ENCODE results near the gene DDX41.
"Not testable (repeated sequence)": the region's sequence is repeated elsewhere in the genome, so short reads cannot be mapped to it uniquely, and the experiment has no call there.

Gene DDX41

DNA sequence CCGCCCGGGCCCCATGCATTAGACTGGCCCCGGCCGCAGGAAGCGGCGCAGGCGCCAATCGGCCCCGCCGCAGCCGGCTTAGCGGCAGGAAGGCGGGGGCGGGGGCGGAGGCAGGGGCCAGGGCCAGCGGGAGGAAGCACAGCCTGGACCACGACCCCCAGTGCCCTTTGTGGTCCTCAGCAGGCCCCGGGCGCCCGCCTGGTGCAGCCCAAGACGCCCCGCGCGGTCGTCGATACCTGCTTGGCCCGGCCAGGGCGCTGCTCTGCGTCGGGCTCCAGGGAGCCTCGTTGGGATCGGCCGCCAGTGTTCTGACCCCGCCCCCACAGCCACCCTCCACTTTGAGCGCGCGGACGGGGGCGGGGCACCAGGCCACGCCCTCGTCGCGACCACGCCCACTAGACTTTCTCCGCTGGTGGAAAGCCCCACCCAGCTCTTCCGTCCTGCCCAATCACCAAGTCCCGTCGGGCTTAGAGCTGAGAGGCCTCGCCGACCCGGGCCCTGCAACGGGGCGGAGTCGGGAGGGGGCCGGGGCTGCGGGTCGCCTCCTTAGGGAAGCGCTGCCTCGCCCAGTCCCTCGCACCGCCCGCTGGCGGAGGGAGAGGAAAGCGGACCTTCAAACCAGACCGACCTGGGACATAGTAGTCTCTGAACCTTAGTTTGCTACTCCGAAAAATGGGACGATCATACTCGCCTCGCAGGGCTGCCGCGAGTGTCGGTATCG is 19.3 kb downstream of the DDX41 start, which contains the start of gene PDLIM7:
TSS of gene PDLIM7 (minus strand) at position 313 of the 721 bp plus-strand sequence. CDS start 1,092 bp downstream, outside the sequence.
- peak; percentile 81 to 93 for DNase-seq

DNA sequence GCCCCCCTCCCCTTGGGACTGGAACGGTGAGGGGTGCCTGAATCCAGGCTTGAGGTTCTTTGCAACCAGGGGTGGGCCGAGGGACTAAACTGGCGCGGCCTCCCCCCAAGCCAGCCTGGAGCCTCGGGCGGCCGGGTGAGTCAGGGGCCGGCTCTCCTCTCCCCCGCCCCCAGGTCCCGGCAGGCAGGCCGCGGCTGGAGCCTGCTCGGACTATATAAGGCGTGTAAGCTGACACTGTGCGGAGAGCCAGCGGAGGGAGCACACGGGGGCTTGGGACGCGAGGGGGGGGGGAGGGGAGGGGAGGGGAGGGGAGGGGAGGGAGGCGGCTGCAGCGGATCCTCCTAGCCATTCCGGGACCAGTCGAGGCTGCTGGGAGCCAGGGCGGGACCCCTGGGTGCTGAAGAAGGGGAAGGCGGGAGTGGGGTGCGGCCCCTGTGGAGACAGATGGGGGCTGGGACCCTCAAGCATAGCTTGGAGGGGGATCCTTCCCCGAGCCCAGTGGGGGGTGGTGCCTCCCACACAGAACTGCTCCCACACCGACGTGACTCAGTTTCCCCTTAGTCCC is 20.0 kb downstream of the DDX41 start:
- peak; percentile 50 to 86 for DNase-seq

- DNase-seq: peak in 1 of 2 experiments; percentile 26
Observed at GRCh38 chr5:177496070-177496726, 20.6 kb downstream of the DDX41 start.

DNA sequence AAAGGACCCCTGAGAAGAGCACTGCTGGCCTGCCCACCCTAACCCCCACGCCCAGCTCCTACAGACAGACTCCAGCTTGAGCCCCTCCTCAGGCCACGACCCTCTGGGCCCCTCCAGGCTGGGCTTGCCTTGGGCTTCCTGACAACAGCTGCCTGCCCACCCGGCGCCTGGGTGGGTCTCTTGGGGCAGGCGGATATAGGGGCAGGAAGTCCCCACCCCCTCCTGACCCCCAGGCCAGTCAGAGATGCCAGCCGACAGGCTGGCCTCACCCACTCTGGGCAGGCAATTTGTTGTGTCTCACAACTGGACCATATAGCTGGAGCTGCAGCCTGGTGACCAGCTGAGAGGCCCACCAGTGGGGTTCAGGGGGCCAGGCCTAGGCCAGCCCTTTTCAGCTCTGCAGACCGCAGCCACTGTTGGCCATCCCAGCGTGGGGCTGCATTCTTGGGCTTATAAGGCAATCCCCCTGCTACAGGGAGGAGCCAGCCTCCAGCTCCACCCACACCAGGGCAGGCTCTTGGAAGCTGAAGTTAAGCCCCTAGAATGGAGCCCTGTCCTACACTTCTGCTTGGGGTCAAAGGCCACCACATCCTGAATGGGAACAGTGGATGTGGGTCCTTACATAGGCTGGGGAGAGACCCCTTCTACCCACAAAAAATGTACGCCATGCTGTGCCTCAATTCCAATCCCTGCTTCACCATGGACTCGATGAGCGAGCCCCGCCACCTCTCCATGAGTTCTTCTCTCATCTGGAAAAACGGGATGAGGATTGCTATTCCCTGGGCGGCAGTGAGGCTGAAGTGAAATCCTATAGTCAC is 21.3 kb downstream of the DDX41 start:
- DNase-seq: no peak

- no peak for DNase-seq
Observed at GRCh38 chr5:177494346-177495195, 22.2 kb downstream of the DDX41 start.

GRCh38 chr5:177493795-177494345 is 22.9 kb downstream of the DDX41 start:
- no peak for DNase-seq

DNA sequence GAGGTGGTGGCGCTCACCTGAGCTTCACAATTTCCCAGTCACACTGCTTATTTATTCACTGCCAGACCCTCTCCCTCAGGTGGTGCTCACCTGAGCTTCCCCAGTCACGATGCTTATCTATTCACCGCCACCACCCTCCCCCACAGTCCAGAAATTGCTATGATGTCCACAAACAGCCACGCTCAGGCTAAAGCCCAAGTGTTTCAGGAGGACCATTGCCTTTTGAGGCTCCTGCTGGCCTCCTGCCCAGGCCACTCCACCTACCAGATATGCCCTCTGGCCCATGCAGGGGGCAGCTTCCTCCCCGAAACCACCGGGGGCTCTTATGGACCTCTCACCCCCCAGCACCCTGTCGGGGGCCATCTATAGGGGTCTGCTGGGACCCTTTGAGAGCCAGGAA is 23.9 kb downstream of the DDX41 start:
- no peak for DNase-seq

GRCh38 chr5:177491983-177492746 is 24.6 kb downstream of the DDX41 start:
- no peak for DNase-seq

GRCh38 chr5:177491429-177491945 is 25.3 kb downstream of the DDX41 start:
- DNase-seq: peak; percentile 35 to 84

DNA sequence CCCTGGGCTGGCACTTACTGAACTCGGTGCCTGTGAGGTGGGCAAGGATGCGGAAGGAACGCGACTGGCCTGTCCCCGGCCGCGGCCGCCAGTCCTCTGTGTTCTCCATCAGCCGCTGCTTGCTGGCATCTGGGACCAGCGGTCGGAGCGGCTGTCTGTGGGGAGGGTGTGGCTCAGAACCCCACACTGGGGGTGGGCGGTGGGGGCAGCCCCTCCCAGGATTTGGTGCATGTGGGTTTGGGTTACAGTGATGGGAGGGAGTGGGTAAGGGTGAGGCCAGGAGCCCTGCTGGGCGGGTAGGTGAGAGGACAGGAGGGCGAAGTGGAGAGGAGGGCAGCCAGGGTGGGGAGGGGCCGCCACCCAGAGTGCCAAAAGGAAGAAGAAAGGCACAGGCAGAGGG is 25.8 kb downstream of the DDX41 start:
- DNase-seq: no peak

DNA sequence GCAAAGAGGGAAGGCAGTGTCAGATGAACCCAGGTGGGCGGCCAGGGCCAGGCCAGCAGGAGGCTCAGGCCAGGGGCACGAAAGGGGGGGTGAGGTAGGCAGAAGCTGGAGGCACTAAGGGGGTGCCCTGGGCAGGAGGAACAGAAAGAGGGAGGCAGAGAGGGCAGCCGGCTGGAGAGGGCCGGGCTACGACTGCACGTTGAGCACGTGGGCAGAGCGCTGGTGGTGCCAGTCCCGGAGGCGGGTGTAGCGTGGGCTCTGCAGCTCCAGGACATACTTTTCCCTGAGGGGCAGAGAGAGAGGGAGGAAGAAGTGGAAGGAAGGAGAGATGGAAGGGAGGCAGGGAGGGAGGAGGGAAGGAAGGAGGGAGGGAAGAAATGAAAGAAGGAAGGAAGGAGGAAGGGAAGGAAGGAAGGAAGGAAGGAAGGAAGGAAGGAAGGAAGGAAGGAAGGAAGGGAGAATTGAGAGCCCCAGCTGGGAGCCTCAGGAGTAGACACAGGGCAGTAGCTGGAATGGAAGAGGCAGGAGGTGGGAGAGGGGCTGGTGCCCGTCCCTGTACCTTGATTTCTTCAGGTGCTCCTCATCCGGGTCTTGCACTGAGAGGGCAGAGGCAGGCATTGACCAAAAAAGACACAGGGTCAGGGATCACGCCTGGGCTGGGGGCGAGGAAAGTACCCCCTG is 26.3 kb downstream of the DDX41 start:
- DNase-seq: no peak

GRCh38 chr5:177489119-177489716 is 27.5 kb downstream of the DDX41 start:
- DNase-seq: peak in 1 of 2 experiments; percentile 23

GRCh38 chr5:177487975-177488374 is 28.8 kb downstream of the DDX41 start:
- no peak for DNase-seq

GRCh38 chr5:177487144-177487543 is 29.6 kb downstream of the DDX41 start:
- no peak for DNase-seq

- DNase-seq: no peak
Observed at GRCh38 chr5:177486256-177486655, 30.5 kb downstream of the DDX41 start.

- not testable (repeated sequence) for DNase-seq
Observed at GRCh38 chr5:177485753-177486152, 31.0 kb downstream of the DDX41 start.

- no peak for DNase-seq
Observed at GRCh38 chr5:177484902-177485549, 31.7 kb downstream of the DDX41 start.

GRCh38 chr5:177483994-177484901 is 32.5 kb downstream of the DDX41 start:
- DNase-seq: no peak
